ENCODE data around the gene SDSL.
A peak's percentile ranks its signal among the peaks of the same experiment; 100 is the strongest.

Gene SDSL

DNA sequence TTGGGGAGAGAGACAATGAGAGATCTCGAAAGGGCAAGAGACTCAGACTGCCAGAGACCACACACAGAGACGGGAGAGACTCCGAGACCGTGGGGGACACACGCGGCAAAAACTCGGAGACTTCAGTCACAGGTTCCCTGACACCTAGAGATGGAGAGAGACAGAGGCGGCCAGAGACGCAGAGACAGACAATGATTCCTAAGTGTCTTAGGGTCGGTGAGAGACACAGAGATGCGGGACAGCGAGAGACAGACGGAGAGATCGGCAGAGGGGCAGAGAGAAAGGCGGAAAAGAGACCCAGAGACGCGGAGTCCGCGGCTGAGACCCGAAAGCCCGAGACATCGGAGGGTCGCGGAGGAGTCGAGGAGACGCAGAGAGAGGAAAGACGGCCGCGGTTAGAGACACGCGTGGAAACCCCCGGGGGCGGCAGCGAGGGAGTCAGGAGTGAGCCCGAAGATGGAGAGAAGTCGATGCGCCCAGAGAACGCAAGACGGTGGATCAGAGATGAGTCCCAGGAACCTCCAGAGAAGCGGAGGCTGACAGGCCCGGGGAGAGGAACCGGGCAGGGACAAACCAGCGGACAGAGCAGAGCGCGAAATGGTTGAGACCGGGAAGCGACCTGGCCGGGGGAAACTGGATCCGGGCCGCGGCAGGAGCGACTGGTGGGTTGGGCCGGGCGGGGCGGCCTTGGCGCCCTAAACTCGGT, 41.7 kb downstream of the SDSL start:
- H3K27ac Mint-ChIP-seq = peak overlapping the region; percentile 5
- peaks cover 41% of the 10 kb centered on the region for H3K27me3 Mint-ChIP-seq
- H3K4me1 Mint-ChIP-seq (ENCODE audit: low read depth) = peaks cover 36% of the 10 kb centered on the region
- peak overlapping the region; percentile 79 for H3K4me3 Mint-ChIP-seq
- no peaks in the 10 kb centered on the region for H3K36me3 Mint-ChIP-seq
- H3K9me3 Mint-ChIP-seq (ENCODE audit: low read depth) = no peaks in the 10 kb centered on the region

GRCh38 chr12:113464452-113464775, 42.2 kb downstream of the SDSL start:
- peaks cover 40% of the 10 kb centered on the region for H3K27me3 Mint-ChIP-seq
- peaks cover 36% of the 10 kb centered on the region for H3K4me1 Mint-ChIP-seq (ENCODE audit: low read depth)
- H3K36me3 Mint-ChIP-seq = no peaks in the 10 kb centered on the region
- H3K27ac Mint-ChIP-seq = no peak overlapping the region
- no peaks in the 10 kb centered on the region for H3K9me3 Mint-ChIP-seq (ENCODE audit: low read depth)
- peak overlapping the region; percentile 52 for H3K4me3 Mint-ChIP-seq

- H3K9me3 Mint-ChIP-seq (ENCODE audit: low read depth) = no peaks in the 10 kb centered on the region
- no peaks in the 10 kb centered on the region for H3K36me3 Mint-ChIP-seq
- peaks cover 36% of the 10 kb centered on the region for H3K4me1 Mint-ChIP-seq (ENCODE audit: low read depth)
- peak overlapping the region; percentile 52 for H3K4me3 Mint-ChIP-seq
- H3K27ac Mint-ChIP-seq = no peak overlapping the region
- peaks cover 39% of the 10 kb centered on the region for H3K27me3 Mint-ChIP-seq
These were observed 42.9 kb downstream of the SDSL start for GRCh38 chr12:113464852-113465719.

DNA sequence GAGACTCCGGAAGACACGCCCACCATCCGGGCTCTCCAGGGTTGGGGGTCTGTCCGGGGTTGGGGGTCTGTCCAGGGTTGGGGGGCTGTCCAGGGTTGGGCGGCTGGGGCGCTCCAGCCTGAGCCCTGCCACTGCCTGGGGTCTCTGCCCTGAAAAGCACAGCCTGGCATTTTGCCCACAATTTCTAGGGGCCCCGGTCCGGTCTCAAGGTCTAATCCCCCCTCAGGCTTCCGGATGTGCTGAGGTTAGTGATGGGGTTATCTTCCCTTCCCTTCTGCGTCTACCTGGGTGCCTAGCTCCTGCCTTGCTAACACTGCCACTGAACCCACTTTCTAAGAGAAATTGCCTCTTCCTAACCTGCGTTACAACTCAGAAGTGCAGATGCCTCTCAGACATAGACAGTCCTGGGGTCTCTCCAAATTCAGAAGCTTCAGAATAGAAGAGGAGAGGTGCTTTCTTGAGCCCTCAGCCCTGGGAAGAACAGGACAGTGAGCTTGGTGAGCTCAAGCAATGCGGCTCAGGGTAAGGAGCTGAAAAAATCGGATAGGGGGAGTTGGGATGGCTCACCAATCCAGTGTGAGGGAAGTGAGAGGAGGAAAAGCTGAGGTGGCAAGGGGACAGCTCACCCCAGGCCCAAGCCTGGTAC, 43.8 kb downstream of the SDSL start:
- H3K9me3 Mint-ChIP-seq (ENCODE audit: low read depth) = no peaks in the 10 kb centered on the region
- peak overlapping the region; percentile 53 for H3K4me3 Mint-ChIP-seq
- H3K27me3 Mint-ChIP-seq = peaks cover 41% of the 10 kb centered on the region
- peaks cover 38% of the 10 kb centered on the region for H3K4me1 Mint-ChIP-seq (ENCODE audit: low read depth)
- H3K27ac Mint-ChIP-seq = no peak overlapping the region
- H3K36me3 Mint-ChIP-seq = no peaks in the 10 kb centered on the region

GRCh38 chr12:113466454-113467141, 44.4 kb downstream of the SDSL start:
- H3K27ac Mint-ChIP-seq = no peak overlapping the region
- H3K4me1 Mint-ChIP-seq (ENCODE audit: low read depth) = peaks cover 37% of the 10 kb centered on the region
- peaks cover 35% of the 10 kb centered on the region for H3K27me3 Mint-ChIP-seq
- H3K36me3 Mint-ChIP-seq = no peaks in the 10 kb centered on the region
- H3K4me3 Mint-ChIP-seq = peak overlapping the region; percentile 72
- H3K9me3 Mint-ChIP-seq (ENCODE audit: low read depth) = no peaks in the 10 kb centered on the region

DNA sequence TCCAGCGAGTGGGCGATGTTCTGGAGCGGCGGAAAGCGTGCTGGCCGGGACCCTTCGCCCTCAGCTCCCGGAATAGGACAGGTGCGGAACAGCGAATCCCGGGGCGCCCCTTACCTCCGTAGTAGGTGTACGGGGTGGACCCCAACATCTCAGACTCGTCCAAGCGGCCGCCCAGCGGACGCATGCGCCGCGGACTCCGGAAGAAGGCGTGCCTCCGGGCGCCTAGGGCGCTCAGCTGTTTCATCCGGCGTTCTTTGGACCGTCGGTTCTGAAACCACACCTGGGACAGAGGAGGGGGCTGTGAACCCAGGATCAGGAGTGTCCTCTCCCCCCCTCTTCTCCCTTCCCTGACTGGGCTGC, 44.9 kb downstream of the SDSL start:
- H3K27ac Mint-ChIP-seq = no peak overlapping the region
- H3K36me3 Mint-ChIP-seq = no peaks in the 10 kb centered on the region
- peaks cover 38% of the 10 kb centered on the region for H3K4me1 Mint-ChIP-seq (ENCODE audit: low read depth)
- peaks cover 38% of the 10 kb centered on the region for H3K27me3 Mint-ChIP-seq
- H3K4me3 Mint-ChIP-seq = peak overlapping the region; percentile 72
- H3K9me3 Mint-ChIP-seq (ENCODE audit: low read depth) = no peaks in the 10 kb centered on the region

GRCh38 chr12:113467502-113468364, 45.6 kb downstream of the SDSL start:
- Mint-ChIP-seq H3K36me3 (no peaks in the 10 kb centered on the region), H3K27ac (no peak overlapping the region), H3K27me3 (peaks cover 37% of the 10 kb centered on the region), H3K4me1 (ENCODE audit: low read depth) (peaks cover 35% of the 10 kb centered on the region), H3K9me3 (ENCODE audit: low read depth) (no peaks in the 10 kb centered on the region), H3K4me3 (peak overlapping the region; percentile 10)

DNA sequence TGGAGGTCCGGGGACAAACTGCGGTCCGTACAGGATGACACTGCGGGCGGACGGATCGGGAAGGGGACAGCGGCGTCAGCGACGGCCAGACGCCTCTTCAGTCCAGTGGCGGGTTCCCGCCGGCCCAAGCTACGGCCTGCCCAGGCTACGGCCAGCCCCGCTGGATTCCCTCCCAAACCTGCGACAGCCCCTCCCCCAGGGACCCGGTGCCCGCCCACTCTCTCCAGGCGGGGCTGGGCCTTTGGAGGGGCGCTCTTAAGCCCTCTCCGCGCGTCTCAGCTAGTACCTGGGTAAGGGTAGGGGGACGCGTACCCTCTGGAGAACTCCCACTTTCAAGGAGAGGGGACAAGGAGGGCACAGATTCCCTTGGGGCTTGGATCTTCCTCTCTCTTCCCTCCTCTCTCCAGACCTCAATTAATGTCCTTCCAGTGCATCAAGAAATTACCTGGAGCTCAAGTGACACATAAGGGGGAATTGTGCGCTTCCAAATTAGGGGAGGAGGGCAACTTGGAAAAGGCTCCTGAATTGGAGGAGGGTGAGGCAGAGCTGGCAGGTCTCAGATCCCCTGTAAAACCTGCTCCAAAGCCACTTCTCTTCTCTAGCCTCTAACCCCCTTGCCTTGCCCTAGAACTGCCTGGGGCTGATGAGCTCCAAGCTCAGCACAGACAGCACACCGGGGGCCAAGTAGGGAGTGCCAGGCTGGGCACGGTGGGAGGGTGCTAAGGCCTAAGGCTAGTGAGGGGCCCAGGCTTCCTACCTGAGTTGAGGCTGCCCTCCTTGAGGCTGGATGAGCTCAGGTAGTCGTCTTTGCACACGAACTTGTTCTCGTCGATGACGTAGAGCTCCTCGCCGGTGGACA, 46.4 kb downstream of the SDSL start:
- H3K4me3 Mint-ChIP-seq = peak overlapping the region; percentile 58
- peaks cover 36% of the 10 kb centered on the region for H3K4me1 Mint-ChIP-seq (ENCODE audit: low read depth)
- H3K36me3 Mint-ChIP-seq = no peaks in the 10 kb centered on the region
- peaks cover 44% of the 10 kb centered on the region for H3K27me3 Mint-ChIP-seq
- no peaks in the 10 kb centered on the region for H3K9me3 Mint-ChIP-seq (ENCODE audit: low read depth)
- H3K27ac Mint-ChIP-seq = peak overlapping the region; percentile 77

DNA sequence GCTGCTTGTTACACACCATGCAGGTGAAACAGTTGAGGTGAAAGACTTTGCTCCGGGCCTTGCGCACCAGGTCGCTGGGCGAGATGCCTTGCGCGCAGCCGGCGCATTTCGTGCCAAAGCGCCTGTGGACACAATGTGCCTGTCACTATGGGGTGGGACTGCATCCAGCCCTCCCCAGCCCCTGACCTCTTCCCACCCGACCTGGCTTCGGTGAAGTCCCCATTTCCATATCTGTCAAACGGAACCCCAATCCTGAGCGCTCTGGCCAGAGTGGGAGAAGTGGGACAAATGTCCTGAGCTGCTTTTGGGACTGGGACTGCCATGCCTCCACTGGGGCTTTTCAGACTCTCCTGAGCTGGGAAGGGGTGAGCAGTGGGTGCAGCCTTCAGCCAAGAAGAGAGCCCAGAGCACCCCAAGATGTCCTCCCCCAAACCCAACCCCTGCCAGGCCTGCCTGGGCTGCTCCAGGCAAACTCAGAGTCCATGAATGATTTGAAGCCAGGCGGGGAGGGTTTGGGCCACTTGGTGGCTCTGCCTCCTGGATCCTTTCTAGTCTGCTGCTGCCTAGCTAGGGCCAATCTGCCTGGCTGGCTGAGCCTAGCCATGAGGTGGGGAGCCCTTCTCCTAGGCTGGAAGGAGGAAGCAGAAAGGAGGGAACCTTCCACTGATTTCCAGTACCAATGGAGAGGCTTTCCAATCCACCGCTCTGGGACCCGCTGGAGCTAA, 47.2 kb downstream of the SDSL start:
- Mint-ChIP-seq H3K27me3 (peaks cover 43% of the 10 kb centered on the region), H3K9me3 (ENCODE audit: low read depth) (no peaks in the 10 kb centered on the region), H3K36me3 (no peaks in the 10 kb centered on the region), H3K27ac (no peak overlapping the region), H3K4me1 (ENCODE audit: low read depth) (peaks cover 33% of the 10 kb centered on the region), H3K4me3 (no peak overlapping the region)

DNA sequence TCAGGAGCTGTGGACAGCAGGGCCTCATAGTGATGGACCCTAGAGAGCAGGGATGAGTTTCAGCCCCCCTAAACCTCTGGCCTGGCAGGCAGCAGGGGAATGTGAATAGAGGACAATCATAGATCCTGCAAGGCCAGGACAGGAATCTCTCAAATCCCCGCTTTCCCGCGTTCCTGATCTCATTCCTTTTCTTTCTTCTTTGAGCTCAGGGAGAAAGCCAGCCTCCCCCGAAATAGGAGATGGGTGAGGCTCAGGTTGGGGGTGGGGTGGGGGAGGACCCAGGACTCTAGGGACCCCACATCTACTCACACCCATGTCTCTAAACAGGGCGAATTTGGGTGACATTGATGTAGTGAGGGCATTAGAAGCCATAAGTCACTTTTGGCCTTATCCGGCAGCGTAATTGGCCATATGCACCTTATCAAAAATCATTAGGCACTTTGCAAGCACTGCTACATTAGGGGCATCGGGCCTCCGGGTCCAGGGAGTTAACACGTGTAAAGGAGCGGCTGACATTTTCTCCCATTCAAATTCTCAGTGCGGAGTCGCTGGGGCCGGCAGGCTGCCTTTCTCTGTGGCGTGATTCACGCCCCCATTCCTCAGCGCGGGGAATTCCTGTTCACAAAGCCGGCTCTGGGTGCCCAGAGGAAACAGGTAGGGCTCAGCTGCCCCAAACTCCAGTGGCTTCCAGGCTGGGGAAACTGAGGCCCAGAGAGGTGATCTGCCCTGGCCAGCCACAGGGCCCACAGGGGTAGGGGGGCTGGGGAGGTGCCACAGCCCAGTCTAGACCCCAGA, 48.0 kb downstream of the SDSL start:
- Mint-ChIP-seq H3K4me3 (no peak overlapping the region), H3K36me3 (no peaks in the 10 kb centered on the region), H3K4me1 (ENCODE audit: low read depth) (peaks cover 28% of the 10 kb centered on the region), H3K9me3 (ENCODE audit: low read depth) (no peaks in the 10 kb centered on the region), H3K27ac (no peak overlapping the region), H3K27me3 (peaks cover 49% of the 10 kb centered on the region)

- Mint-ChIP-seq H3K27ac (no peak overlapping the region), H3K36me3 (no peaks in the 10 kb centered on the region), H3K4me1 (ENCODE audit: low read depth) (peaks cover 28% of the 10 kb centered on the region), H3K4me3 (no peak overlapping the region), H3K27me3 (peaks cover 51% of the 10 kb centered on the region), H3K9me3 (ENCODE audit: low read depth) (no peaks in the 10 kb centered on the region)
These were observed 48.9 kb downstream of the SDSL start for GRCh38 chr12:113470871-113471618.

- Mint-ChIP-seq H3K4me1 (ENCODE audit: low read depth) (peaks cover 25% of the 10 kb centered on the region), H3K36me3 (no peaks in the 10 kb centered on the region), H3K9me3 (ENCODE audit: low read depth) (no peaks in the 10 kb centered on the region), H3K27ac (no peak within 1 kb of the TSS), H3K27me3 (peaks cover 47% of the 10 kb centered on the region), H3K4me3 (no peak within 1 kb of the TSS)
These were observed 49.5 kb downstream of the SDSL start, which contains the start of gene LHX5 for GRCh38 chr12:113471619-113472171. TSS of gene LHX5 (minus strand) at chr12:113471871. CDS start at chr12:113471498, 373 bp downstream.

Measured in activated naive CD8-positive, alpha-beta T cell (primary cell).